ENCODE results near the gene SLC7A6.

- no peak for TF ChIP-seq POLR2A (IDR thresholded peaks at IDR 0.05; ENCODE audit: low read length)
- TF ChIP-seq GATA1 (IDR thresholded peaks at IDR 0.05; ENCODE audit: low read depth, low read length), result no peak
These were observed 74.2 kb downstream of the SLC7A6 start for GRCh38 chr16:68338326-68339119.

Data from erythroblast (primary cell).